Cerebellar nuclear complex (tissue), 1 donor: ENCODE data around the gene CCDC187.
"Not testable (repeated sequence)": the region's sequence is repeated elsewhere in the genome, so short reads cannot be mapped to it uniquely, and the experiment has no call there.

Source experiments
- DNase-seq, 2 experiments: peaks; one replicate each; lab custom pipeline; 2025; lab: John Stamatoyannopoulos, UW

CCDC187 gene

DNA sequence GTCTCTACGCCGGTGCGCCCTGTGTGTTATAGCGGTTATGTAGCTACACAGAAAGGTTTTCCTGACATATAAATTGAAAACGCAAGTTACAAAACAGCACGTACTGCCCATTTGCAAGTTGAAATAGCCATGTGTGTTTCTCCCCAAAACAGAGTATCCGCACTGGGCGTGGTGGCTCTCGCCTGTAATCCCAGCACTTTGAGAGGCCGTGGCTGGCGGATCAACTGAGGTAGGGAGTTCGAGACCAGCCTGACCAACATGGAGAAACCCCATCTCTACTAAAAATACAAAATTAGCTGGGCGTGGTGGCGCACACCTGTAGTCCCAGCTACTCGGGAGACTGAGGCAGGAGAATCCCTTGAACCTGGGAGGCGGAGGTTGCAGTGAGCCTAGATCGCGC is 37.3 kb downstream of the CCDC187 start:
- DNase-seq, result not testable (repeated sequence)

- peak; percentile 50 to 59 for DNase-seq
Measured at GRCh38 chr9:136265561-136266355, 38.1 kb downstream of the CCDC187 start.

DNA sequence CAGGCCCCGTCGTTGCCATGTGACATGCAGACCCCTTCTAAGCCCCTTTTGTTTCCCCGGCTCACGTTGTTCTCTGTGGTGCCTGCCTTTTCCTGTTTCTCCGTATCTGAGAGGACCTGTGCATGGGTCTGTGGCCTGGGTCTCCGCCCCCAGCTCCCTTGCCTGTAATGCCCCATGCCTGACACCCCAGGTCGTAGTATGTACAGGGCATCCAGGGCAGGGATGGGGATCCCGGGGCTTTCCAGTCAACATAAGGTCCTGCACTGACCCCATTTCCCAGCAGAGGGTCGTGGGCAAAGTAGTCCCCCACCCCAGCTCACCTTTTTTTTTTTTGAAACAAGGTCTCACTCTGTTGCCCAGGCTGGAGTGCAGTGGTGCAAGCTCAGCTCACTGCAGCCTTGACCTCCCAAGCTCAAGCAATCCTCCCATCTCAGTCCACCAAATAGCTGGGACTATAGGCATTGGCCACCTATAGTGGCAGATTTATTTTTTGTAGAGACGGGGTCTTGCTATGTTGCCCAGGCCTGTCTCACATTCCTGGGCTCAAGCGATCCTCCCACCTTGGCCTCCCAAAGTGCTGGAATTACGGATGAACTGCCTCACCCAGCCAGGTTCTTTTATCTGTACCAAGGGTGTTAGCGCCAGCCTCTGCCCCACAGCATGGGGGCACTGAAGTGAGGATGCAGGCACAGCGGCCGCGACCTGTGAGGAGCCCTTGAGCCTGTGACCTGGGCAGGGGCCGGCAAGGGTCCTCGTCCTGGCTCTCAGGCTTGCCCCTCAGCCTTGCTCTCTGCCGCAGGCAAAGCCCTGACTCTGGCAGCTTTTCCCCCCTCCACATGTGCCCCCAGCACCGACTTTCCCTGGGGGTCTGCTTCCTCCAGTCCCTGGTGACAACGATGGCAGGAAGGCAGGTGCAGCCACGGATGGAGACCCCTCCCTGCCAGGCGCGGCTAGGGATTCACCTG is 39.2 kb downstream of the CCDC187 start:
- DNase-seq, result no peak

DNA sequence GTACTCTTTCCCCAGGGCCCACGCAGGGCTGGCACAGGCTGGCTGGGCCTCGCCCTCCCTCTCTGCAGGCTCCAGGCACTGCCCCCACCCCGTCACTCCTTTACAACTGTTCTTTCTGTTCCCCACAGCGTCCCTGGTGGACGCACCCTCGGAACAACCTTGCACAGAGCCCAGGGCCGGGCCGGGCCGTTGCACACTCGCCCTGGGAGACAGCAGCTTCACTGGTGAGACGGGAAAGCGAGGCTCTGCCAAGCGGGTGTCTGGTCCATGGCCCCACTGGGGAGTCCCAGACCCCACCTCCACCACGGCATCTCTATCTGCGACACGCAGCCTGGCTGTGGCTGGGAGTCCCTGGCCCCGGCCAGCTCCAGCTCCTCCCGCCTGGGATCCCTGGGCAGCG is 39.9 kb downstream of the CCDC187 start:
- no peak for DNase-seq

GRCh38 chr9:136262671-136263178 is 41.2 kb downstream of the CCDC187 start:
- DNase-seq, result no peak

GRCh38 chr9:136261686-136262430 is 42.0 kb downstream of the CCDC187 start:
- DNase-seq, result no peak

- no peak for DNase-seq
Measured at GRCh38 chr9:136260936-136261472, 42.9 kb downstream of the CCDC187 start.

- DNase-seq, result no peak
Measured at GRCh38 chr9:136260521-136260920, 43.4 kb downstream of the CCDC187 start.

DNA sequence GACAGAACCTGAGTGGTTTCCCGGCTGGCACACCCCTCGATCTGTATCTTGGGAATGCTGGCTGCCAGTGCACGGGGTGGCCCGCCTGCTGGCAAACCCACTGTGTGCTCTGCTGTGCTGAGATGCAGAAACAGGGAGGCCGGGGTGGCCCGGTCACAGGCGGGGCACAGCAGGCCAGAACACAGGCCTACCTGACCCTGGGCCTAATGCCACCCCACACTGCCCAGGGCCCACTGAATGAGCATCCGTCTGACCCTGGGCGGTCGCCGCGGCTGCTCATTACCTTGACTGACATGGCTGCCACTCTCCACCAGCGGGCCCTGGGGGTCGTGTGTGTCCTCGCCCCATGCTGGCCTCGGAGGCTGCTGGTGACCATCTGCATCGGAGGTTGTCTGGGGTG is 44.1 kb downstream of the CCDC187 start:
- no peak for DNase-seq

GRCh38 chr9:136259517-136259813 is 44.4 kb downstream of the CCDC187 start:
- no peak for DNase-seq

GRCh38 chr9:136258786-136259516 is 44.9 kb downstream of the CCDC187 start:
- DNase-seq, result no peak

- DNase-seq, result no peak
Measured at GRCh38 chr9:136258299-136258625, 45.6 kb downstream of the CCDC187 start.

- no peak for DNase-seq
Measured at GRCh38 chr9:136257381-136258298, 46.3 kb downstream of the CCDC187 start.

- DNase-seq, result no peak
Measured at GRCh38 chr9:136255896-136256890, 47.7 kb downstream of the CCDC187 start.

DNA sequence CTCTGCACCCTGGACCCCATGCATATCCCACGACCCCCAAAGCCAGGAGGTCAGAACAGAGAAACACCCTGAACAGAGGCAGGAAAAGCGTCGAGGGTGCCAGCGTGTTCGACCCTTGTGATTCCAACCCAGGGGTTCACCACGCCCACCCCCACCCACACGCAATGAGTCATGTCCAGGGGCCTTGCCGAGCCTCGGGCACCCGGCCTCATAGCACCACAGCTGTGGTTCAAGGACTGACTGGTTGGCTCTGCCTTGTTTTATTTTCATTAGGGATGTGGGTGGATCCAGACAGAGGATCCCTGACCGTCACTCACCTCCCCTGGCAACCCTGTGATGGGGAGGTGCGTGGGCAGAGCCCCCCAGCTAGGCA is 48.7 kb downstream of the CCDC187 start:
- no peak for DNase-seq

DNA sequence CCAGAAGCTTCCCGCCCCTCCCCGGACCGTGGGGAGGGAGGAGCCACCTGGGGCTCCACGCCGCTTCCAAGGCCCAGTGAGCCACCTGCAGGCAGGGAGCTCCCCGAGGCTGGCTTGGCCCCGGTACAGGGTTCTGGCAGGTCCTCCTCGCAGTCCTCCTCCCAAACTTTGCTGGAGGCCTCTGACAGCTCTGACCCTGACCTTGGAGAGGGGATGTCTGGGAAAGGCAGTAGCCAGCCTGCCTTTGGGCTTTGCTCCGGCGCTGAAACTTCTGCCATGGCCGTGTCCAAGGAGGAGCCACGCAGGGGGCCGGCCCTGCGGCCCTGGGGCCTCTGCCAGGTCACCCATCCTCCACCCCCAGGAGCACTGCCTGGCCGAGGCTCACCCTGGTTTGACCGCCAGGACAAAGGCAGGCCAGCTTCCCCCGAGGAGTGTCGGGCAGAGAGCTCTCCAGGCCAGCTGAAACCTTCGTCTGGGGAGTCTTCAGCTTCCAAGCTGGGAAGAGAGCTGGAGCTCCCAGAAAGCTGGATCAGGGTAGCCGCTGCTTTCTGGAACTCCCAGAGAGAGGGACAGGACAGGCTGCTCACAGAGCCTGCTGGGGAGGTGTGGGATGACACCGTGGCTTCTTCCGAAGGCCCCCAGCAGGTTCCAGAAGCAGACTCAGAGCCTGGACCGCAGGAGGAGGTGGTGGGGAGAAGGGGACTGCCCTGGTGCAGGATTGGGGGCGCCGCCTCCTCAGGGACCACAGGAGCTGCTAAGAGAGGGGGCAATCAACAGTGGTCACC is 49.3 kb downstream of the CCDC187 start:
- no peak for DNase-seq

- no peak for DNase-seq
Measured at GRCh38 chr9:136253246-136254130, 50.4 kb downstream of the CCDC187 start.
